ENCODE data around the gene ZSCAN12.

Gene ZSCAN12

GRCh38 chr6:28424163-28424562 is 24.6 kb upstream of the ZSCAN12 start:
- Histone ChIP-seq H3K9me3 (peaks cover 0 to 10% (median 4%) of the 10 kb centered on the region in 3 donors), H3K27ac (no peak overlapping the region), H3K27me3 (no peaks in the 10 kb centered on the region), H3K4me1 (no peaks in the 10 kb centered on the region), H3K4me3 (no peak overlapping the region), H3K36me3 (peaks cover 0 to 29% (median 22%) of the 10 kb centered on the region in 3 donors)
- intact Hi-C loops (cut with DNase I; ENCODE audit: low total_unique reads), result no loop called here
- DNase-seq, result no peak
- no peak for TF ChIP-seq CTCF (IDR thresholded peaks at IDR 0.05)

GRCh38 chr6:28423546-28423945 is 24.0 kb upstream of the ZSCAN12 start:
- peaks cover 0 to 29% (median 22%) of the 10 kb centered on the region in 3 donors for H3K36me3 ChIP-seq
- peaks cover 0 to 10% (median 4%) of the 10 kb centered on the region in 3 donors for H3K9me3 ChIP-seq
- TF ChIP-seq CTCF (IDR thresholded peaks at IDR 0.05), result no peak
- intact Hi-C loops (cut with DNase I; ENCODE audit: low total_unique reads), result no loop called here
- H3K4me3 ChIP-seq, result no peak overlapping the region
- no peak overlapping the region for H3K27ac ChIP-seq
- no peaks in the 10 kb centered on the region for H3K27me3 ChIP-seq
- DNase-seq, result no peak
- H3K4me1 ChIP-seq, result no peaks in the 10 kb centered on the region

GRCh38 chr6:28413681-28414080 is 14.1 kb upstream of the ZSCAN12 start:
- Histone ChIP-seq H3K9me3 (peaks cover 0 to 12% (median 3%) of the 10 kb centered on the region in 3 donors), H3K4me3 (no peak overlapping the region), H3K27ac (no peak overlapping the region), H3K27me3 (no peaks in the 10 kb centered on the region), H3K4me1 (no peaks in the 10 kb centered on the region), H3K36me3 (no peaks in the 10 kb centered on the region)
- DNase-seq, result no peak
- intact Hi-C loops (cut with DNase I; ENCODE audit: low total_unique reads), result no loop called here
- TF ChIP-seq CTCF (IDR thresholded peaks at IDR 0.05), result no peak

- Histone ChIP-seq H3K27me3 (no peaks in the 10 kb centered on the region), H3K36me3 (no peaks in the 10 kb centered on the region), H3K9me3 (peaks cover 0 to 12% (median 3%) of the 10 kb centered on the region in 3 donors), H3K27ac (no peak overlapping the region), H3K4me3 (no peak overlapping the region), H3K4me1 (no peaks in the 10 kb centered on the region)
- no peak for DNase-seq
- no peak for TF ChIP-seq CTCF (IDR thresholded peaks at IDR 0.05)
- intact Hi-C loops (cut with DNase I; ENCODE audit: low total_unique reads), result no loop called here
These were observed 11.2 kb upstream of the ZSCAN12 start for GRCh38 chr6:28410767-28411166.

GRCh38 chr6:28408076-28408802 is 8.7 kb upstream of the ZSCAN12 start:
- no peak overlapping the region for H3K4me3 ChIP-seq
- peaks cover 0 to 8% (median 0%) of the 10 kb centered on the region in 3 donors for H3K9me3 ChIP-seq
- no peaks in the 10 kb centered on the region for H3K27me3 ChIP-seq
- no peaks in the 10 kb centered on the region for H3K4me1 ChIP-seq
- DNase-seq, result no peak
- TF ChIP-seq CTCF (IDR thresholded peaks at IDR 0.05), result no peak
- intact Hi-C loops (cut with DNase I; ENCODE audit: low total_unique reads), result no loop called here
- H3K27ac ChIP-seq, result no peak overlapping the region
- no peaks in the 10 kb centered on the region for H3K36me3 ChIP-seq
